ENCODE results near the gene PEAK3. TPM values are rescaled to one million over a fixed set of nuclear protein-coding genes. Genes with fewer than 3 reads are reported as not detected.

PEAK3 gene
- total RNA-seq, 4 donors from 2014 or later = 0.26 to 0.40 TPM; not detected in 2

DNA sequence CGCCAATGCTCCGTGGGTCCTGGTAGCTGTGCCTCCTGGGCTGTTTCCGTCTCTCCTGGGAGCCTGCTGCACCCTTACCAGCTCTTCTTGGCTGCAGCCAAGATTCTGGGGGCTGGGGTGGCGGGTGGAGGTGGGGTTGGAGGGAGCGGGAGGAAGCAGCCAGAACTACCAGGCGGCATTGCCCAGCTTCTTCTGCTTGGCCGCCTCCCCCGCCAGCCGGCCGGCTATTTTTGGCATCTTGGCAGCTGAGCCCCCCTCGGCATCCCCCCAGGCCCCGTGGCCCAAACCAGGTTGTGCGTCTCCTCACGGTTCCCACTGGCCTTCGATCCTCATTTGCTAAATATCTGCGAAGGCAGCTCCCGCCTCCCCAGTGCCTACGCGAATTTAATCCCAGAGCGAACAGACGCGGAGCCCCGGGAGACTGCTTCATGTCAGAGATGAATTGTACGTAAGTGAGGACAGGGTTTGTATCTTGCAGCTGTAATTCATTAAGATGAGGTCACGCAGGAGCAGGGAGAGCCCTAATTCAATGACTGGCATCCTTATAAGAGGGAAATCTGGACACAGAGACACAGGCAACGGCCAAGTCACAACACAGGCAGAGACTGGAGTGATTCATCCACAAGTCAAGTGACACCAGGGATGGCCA, 12.8 kb upstream of the PEAK3 start:
- Histone ChIP-seq H3K9me3 (no peaks in the 10 kb centered on the region), H3K36me3 (no peaks in the 10 kb centered on the region), H3K4me1 (peaks cover 0 to 30% of the 10 kb centered on the region in 2 donors), H3K27me3 (peaks cover 0 to 7% of the 10 kb centered on the region in 2 donors), H3K4me3 (no peak overlapping the region), H3K27ac (peak overlapping the region; percentile 41 to 57)
- TF ChIP-seq POLR2A (IDR thresholded peaks at IDR 0.05) = no peak
- TF ChIP-seq, protein P1, sequence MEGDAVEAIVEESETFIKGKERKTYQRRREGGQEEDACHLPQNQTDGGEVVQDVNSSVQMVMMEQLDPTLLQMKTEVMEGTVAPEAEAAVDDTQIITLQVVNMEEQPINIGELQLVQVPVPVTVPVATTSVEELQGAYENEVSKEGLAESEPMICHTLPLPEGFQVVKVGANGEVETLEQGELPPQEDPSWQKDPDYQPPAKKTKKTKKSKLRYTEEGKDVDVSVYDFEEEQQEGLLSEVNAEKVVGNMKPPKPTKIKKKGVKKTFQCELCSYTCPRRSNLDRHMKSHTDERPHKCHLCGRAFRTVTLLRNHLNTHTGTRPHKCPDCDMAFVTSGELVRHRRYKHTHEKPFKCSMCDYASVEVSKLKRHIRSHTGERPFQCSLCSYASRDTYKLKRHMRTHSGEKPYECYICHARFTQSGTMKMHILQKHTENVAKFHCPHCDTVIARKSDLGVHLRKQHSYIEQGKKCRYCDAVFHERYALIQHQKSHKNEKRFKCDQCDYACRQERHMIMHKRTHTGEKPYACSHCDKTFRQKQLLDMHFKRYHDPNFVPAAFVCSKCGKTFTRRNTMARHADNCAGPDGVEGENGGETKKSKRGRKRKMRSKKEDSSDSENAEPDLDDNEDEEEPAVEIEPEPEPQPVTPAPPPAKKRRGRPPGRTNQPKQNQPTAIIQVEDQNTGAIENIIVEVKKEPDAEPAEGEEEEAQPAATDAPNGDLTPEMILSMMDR (IDR thresholded peaks at IDR 0.05) = no peak
- intact Hi-C loops (cut with DNase I; ENCODE audit: low total_unique reads) = no loop called here
- DNase-seq = peak; percentile 61 to 70

DNA sequence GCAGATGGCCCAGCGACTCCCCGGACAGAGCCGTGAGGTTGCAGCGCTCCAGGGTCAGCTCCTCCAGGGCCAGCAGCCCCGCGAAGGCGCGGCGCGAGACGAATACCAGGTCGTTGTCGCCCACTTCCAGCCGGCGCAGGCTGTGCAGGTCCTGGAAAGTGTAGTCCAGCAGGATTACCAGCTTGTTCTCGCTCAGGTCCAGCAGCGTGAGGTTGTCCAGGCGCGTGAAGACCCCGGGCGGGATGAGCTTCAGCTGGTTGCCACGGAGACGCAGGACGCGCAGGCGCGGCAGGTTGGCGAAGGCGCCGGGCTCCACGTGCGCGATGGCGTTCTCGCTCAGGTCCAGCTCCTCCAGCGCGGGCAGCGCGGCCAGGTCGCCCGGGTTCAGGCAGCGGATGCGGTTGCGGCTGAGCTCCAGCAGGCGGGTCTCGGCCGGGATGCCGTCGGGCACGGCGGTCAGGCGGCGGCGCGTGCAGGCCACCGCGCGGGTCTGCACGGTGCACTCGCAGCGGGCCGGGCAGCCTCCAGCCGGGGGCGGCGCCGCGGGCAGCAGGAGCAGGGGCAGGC, 9.3 kb upstream of the PEAK3 start:
- H3K27me3 ChIP-seq = peaks cover 6 to 11% of the 10 kb centered on the region in 2 donors
- H3K4me3 ChIP-seq = no peak overlapping the region
- H3K27ac ChIP-seq = no peak overlapping the region
- intact Hi-C loops (cut with DNase I; ENCODE audit: low total_unique reads) = no loop called here
- no peak for TF ChIP-seq POLR2A (IDR thresholded peaks at IDR 0.05)
- TF ChIP-seq, protein P1 (IDR thresholded peaks at IDR 0.05) = no peak
- no peak for DNase-seq
- no peaks in the 10 kb centered on the region for H3K36me3 ChIP-seq
- H3K9me3 ChIP-seq = no peaks in the 10 kb centered on the region
- H3K4me1 ChIP-seq = peaks cover 0 to 30% of the 10 kb centered on the region in 2 donors

DNA sequence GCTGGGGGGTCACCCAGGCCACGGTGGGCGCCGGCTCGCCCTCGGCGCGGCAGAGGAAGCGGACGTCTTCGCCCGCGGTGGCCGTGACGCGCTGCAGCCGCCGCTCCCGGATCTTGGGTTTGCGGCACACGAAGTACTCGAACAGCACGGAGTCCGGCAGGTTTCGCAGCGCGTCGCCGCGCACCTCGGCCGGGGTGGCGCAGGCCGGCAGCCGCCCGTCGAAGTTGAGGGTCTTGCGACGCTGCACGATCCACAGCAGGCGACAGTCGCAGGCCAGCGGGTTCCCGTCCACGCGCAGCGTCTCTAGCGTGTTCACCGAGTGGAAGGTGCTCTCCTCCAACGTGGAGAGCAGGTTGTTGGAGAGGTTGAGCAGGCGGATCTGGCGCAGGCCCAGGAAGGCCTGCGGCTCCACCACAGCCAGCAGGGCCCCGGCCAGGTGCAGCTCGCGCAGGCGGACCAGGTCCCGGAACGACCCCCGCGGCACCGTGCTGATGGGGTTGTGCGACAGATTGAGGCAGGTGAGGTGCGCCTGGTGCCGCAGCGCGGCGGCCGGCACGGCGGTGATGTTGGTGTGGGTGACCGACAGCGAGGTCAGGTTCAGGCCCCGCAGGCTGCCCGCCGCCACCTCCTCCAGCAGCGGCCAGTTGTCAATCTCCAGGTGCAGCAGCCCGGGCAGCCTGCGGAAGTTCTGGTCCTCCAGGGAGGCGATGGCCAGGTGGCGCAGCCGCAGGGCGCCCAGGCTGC, 8.6 kb upstream of the PEAK3 start:
- Histone ChIP-seq H3K4me3 (no peak overlapping the region), H3K27me3 (peaks cover 6 to 11% of the 10 kb centered on the region in 2 donors), H3K36me3 (no peaks in the 10 kb centered on the region), H3K9me3 (no peaks in the 10 kb centered on the region), H3K27ac (no peak overlapping the region), H3K4me1 (peaks cover 0 to 30% of the 10 kb centered on the region in 2 donors)
- no peak for TF ChIP-seq POLR2A (IDR thresholded peaks at IDR 0.05)
- TF ChIP-seq, protein P1 (IDR thresholded peaks at IDR 0.05) = no peak
- intact Hi-C loops (cut with DNase I; ENCODE audit: low total_unique reads) = no loop called here
- DNase-seq = no peak

DNA sequence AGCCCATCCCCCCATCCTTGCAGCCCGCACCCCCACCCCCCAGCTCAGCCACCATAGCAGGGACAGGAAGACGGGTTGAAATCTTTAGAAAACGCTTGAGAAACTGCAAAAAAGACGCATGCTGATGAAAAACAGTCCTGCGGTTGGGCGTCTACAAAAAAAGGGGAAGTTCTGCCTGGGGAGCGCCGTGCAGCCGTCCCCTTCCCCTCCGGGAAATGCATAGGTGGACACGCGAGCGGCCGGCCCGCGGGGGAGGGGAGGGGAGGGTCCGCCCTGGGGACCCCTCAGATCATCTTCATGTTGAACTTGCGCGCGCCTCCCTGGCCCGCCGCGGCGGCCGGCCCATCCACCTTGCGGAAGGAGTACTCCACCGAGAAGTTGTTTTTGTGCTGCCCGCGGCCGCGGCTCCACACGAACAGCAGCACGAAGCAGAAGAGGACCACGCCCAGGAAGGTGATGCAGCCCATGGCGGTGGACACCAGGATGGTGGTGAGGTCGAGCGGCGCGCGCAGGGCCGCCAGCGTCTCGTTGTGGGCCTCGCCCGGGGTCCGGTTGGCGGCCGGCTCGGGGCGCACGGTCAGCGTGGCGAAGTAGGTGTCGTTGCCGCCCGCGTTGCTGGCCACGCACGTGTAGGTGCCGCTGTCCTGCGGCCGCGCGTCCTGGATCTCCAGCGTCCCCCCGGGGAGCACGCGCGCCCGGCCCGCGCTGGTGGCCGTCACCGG, 7.9 kb upstream of the PEAK3 start:
- no peak for TF ChIP-seq POLR2A (IDR thresholded peaks at IDR 0.05)
- TF ChIP-seq, protein P1 (IDR thresholded peaks at IDR 0.05) = no peak

More for the DNA sequence above, 7.9 kb upstream of the PEAK3 start:
- Histone ChIP-seq H3K27ac (no peak overlapping the region), H3K9me3 (no peaks in the 10 kb centered on the region), H3K27me3 (peaks cover 6 to 11% of the 10 kb centered on the region in 2 donors), H3K4me1 (peaks cover 0 to 24% of the 10 kb centered on the region in 2 donors), H3K4me3 (no peak overlapping the region), H3K36me3 (no peaks in the 10 kb centered on the region)
- intact Hi-C loops (cut with DNase I; ENCODE audit: low total_unique reads) = no loop called here
- no peak for DNase-seq

Data from uterus (tissue), 4 donors.